ENCODE measurements around the gene RAB28. TPM values are rescaled to one million over a fixed set of nuclear protein-coding genes. Genes with fewer than 3 reads are reported as not detected.

Gene RAB28
- total and polyA plus RNA-seq, 9 of the 15 experiments (the other 6 are each of a cell fraction or from before 2014, with no cell fraction given): 6.7 to 40.4 (median 23.0) TPM

DNA sequence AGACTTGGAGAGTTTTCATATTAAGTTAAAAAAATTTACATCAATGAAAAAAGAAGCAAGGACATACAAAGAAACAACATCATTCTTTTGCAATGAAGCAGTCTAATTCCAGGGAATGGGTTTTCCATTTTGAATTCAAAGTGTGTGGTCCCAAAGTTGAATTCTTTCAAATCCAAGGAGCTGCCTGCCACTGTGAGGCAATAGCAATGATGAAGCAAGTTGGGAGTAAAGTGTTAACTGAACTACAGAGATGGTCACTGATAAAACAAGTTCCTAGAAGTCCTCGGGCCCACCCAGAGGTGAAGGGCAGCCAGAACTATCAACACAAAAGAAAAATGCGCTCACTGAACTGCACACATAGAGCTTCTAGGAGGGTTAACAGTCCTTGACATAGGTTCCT is 115.9 kb downstream of the RAB28 start (continued):
- TF ChIP-seq EP400 (IDR thresholded peaks at IDR 0.05) (peak; percentile 80), KDM4B (IDR thresholded peaks at IDR 0.05; ENCODE audit: borderline replicate concordance in 2 of 2, low read depth in 1 of 2) (no peak; a peak in 1 of 4 replicates), RCOR1 (IDR thresholded peaks at IDR 0.05; ENCODE audit: borderline replicate concordance in 1 of 2, low read depth in 2 of 2, low read length in 2 of 2) (peak in 1 of 2 experiments; percentile 86; a peak in 2 of 4 replicates), HDAC1 (IDR thresholded peaks at IDR 0.05) (peak in 1 of 2 experiments; percentile 67; a peak in 2 of 4 replicates), ZNF253 (CRISPR knock-in tag; conservative IDR thresholded peaks at IDR 0.05) (no peak), KLF13 (tag; IDR thresholded peaks at IDR 0.05; ENCODE audit: borderline replicate concordance, low read depth) (no peak), RBM25 (IDR thresholded peaks at IDR 0.05; ENCODE audit: low read depth, low read length, severe bottlenecking) (no peak), BMI1 (IDR thresholded peaks at IDR 0.05; ENCODE audit: low read length) (no peak), ELK3 (CRISPR knock-in tag; IDR thresholded peaks at IDR 0.05) (no peak), ATF3 (IDR thresholded peaks at IDR 0.05) (peak; percentile 89), ATF3 (CRISPR knock-in tag; conservative IDR thresholded peaks at IDR 0.05) (no peak), RFX7 (CRISPR knock-in tag; IDR thresholded peaks at IDR 0.05) (no peak), ZNF232 (CRISPR knock-in tag; IDR thresholded peaks at IDR 0.05) (no peak), SETDB1 (IDR thresholded peaks at IDR 0.05; ENCODE audit: low read length) (no peak), STAT5A (IDR thresholded peaks at IDR 0.05; ENCODE audit: borderline replicate concordance, low read length) (peak; percentile 94), ILF3 (IDR thresholded peaks at IDR 0.05; ENCODE audit: borderline replicate concordance) (no peak), ZNF655 (CRISPR knock-in tag; IDR thresholded peaks at IDR 0.05) (no peak)
- TF ChIP-seq, protein P1, sequence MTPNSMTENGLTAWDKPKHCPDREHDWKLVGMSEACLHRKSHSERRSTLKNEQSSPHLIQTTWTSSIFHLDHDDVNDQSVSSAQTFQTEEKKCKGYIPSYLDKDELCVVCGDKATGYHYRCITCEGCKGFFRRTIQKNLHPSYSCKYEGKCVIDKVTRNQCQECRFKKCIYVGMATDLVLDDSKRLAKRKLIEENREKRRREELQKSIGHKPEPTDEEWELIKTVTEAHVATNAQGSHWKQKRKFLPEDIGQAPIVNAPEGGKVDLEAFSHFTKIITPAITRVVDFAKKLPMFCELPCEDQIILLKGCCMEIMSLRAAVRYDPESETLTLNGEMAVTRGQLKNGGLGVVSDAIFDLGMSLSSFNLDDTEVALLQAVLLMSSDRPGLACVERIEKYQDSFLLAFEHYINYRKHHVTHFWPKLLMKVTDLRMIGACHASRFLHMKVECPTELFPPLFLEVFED (CRISPR knock-in tag; conservative IDR thresholded peaks at IDR 0.05): no peak
- TF ChIP-seq, protein P2, sequence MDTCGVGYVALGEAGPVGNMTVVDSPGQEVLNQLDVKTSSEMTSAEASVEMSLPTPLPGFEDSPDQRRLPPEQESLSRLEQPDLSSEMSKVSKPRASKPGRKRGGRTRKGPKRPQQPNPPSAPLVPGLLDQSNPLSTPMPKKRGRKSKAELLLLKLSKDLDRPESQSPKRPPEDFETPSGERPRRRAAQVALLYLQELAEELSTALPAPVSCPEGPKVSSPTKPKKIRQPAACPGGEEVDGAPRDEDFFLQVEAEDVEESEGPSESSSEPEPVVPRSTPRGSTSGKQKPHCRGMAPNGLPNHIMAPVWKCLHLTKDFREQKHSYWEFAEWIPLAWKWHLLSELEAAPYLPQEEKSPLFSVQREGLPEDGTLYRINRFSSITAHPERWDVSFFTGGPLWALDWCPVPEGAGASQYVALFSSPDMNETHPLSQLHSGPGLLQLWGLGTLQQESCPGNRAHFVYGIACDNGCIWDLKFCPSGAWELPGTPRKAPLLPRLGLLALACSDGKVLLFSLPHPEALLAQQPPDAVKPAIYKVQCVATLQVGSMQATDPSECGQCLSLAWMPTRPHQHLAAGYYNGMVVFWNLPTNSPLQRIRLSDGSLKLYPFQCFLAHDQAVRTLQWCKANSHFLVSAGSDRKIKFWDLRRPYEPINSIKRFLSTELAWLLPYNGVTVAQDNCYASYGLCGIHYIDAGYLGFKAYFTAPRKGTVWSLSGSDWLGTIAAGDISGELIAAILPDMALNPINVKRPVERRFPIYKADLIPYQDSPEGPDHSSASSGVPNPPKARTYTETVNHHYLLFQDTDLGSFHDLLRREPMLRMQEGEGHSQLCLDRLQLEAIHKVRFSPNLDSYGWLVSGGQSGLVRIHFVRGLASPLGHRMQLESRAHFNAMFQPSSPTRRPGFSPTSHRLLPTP (IDR thresholded peaks at IDR 0.05; ENCODE audit: borderline replicate concordance, extremely low read depth, insufficient read length): no peak
- TF ChIP-seq, protein P3, sequence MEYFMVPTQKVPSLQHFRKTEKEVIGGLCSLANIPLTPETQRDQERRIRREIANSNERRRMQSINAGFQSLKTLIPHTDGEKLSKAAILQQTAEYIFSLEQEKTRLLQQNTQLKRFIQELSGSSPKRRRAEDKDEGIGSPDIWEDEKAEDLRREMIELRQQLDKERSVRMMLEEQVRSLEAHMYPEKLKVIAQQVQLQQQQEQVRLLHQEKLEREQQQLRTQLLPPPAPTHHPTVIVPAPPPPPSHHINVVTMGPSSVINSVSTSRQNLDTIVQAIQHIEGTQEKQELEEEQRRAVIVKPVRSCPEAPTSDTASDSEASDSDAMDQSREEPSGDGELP (CRISPR knock-in tag; IDR thresholded peaks at IDR 0.05; ENCODE audit: borderline replicate concordance): no peak
